Brain pericyte (primary cell): ENCODE results near the gene ACTR3.
"Not testable (repeated sequence)": the region's sequence is repeated elsewhere in the genome, so short reads cannot be mapped to it uniquely, and the experiment has no call there.

ENCODE experiments used
- DNase-seq: peaks from one replicate; pipeline ENCODE4 v3.0.0-alpha.2; 2012; ENCODE audit warnings: low read depth, low spot score

Gene ACTR3

DNA sequence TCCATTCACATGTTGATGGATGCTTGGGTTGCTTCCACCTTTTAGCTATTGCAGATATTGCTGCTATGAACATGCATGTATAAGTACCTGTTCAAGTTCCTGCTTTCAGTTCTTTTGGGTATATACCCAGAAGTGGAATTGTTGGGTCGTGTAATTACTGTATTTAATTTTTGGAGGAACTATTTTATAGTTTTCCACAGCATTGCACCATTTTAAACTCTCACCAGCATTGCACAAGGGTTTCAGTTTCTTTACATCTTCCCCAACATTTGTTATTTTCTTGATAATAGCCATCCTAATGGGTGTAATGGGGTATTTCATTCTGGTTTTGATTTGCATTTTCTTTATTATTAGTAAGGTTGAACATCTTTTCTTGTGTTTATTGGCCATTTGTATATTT lies 16.0 kb downstream of the ACTR3 start:
- DNase-seq: no peak

DNA sequence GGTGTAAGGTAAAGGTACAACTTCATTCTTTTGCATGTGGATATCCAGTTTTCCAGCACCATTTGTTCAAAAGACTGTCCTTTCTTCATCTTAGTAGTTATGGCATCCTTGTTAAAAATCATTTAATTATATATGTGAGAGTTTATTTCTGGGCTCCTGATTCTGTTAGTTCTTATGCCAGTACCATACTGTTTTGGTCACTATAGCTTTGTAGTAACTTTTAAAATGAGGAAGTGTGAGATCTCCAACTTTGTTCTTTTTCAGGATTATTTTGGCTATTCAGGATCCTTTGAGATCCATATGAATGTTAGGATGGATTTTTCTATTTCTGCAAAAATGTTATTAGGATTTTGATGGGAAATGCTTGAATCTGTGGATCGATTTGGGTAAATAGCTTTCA lies 16.8 kb downstream of the ACTR3 start:
- DNase-seq: no peak

DNA sequence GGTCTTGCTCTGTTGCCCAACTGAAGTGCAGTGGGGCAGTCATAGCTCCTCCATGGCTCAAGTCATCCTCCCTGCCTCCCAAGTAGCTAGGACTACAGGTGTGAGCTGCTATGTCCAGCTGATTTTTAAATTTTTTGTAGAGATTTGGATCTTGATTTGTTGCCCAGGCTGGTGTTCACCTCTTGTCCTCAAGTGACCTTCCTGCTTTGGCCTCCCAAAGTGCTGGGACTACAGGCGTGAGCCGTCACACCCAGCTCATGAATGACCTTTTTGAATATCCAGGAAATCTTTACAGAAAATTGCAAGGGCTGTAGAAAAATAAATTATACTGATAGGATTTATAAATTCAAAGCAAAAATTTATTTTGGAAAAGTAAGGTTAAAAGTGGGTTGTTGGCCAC lies 17.4 kb downstream of the ACTR3 start:
- DNase-seq: no peak

- no peak for DNase-seq
Measured at GRCh38 chr2:113910110-113910717, 20.3 kb downstream of the ACTR3 start.

DNA sequence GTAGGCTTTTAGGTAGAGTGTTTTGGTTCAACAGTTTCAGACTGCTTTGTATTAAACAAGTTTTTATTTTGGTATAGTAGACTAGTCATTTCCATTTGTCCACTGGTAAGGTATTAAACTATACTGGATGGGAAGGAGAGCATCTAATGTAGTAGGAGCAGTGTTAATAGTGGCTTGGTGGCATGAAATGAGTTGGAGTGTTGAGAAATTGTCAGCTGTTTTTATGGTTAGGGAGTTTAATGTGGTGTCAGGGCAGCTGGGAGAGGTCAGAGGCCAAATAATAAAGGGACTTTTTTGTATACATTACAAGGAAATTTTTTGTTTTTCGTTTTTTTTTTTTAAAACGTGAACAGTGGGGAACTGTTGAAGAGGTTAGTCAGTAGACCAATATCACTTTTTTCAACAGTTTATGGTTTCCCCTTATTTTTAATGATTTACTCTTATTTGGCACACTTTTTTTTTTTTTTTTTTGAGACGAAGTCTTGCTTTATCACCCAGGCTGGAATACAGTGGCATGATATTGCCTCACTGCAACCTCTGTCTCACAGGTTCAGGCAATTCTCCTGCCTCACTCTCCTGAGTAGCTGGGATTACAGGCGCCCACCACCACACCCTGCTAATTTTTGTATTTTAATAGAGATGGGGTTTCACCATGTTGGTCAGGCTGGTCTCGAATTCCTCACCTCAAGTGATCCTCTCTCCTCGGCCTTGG lies 21.2 kb downstream of the ACTR3 start:
- DNase-seq: no peak

- DNase-seq: no peak
Measured at GRCh38 chr2:113915082-113915819, 25.4 kb downstream of the ACTR3 start.

DNA sequence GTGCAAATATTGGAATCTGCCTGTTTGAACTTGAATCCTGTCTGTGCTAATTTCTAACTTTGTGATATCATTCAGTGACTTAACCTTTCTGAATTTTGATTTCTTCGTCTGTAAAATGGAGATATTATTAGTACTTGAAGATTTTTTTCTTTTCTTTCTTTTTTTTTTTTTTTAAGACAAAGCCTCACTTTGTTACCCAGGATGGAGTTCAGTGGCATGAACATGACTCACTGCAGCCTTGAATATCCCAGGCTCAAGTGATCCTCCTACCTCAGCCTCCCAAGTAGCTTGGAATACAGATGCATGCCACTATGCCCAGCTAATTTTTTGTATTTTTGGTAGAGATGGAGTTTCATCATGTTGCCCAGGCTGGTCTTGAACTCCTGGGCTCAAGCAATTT lies 28.3 kb downstream of the ACTR3 start:
- no peak for DNase-seq

DNA sequence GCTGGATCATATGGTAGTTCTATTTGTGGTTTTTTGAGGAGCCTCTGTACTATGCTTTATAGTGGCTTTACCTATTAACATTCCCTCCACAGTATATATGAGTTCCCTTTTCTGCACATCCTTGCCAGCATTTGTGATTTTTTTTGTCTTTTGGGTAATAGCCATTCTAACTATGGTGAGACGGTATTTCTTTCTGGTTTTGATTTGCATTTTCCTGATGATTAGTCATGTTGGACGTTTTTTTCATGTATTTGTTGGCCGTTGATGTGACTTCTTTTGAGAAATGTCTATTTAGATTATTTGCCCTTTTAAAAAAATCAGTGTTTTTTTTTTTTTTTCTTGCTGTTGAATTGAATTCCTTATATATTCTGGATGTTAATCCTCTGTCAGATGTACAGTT lies 31.1 kb downstream of the ACTR3 start:
- DNase-seq: no peak

- no peak for DNase-seq
Measured at GRCh38 chr2:113922335-113922734, 32.4 kb downstream of the ACTR3 start.

- DNase-seq: no peak
Measured at GRCh38 chr2:113922784-113923183, 32.9 kb downstream of the ACTR3 start.

DNA sequence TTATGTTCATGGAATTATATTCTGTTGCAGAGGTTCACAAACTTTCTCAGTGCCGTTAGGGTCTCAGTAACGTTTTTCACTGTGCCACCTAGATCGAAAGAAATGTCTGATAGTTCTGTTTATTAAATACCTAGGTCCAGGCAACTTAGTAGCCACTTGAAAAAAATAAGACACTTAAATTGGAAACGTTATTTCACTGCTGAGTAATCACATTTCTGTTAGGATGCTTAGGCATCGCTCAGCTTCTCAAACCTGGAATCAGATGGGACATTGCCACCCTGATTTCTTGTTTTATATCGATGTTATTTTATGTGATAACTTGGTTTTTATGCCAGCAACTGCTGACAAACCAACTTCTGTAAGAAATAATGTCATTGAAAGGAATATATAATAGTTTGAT lies 36.0 kb downstream of the ACTR3 start:
- DNase-seq: no peak

- DNase-seq: no peak
Measured at GRCh38 chr2:113926314-113926713, 36.4 kb downstream of the ACTR3 start.

DNA sequence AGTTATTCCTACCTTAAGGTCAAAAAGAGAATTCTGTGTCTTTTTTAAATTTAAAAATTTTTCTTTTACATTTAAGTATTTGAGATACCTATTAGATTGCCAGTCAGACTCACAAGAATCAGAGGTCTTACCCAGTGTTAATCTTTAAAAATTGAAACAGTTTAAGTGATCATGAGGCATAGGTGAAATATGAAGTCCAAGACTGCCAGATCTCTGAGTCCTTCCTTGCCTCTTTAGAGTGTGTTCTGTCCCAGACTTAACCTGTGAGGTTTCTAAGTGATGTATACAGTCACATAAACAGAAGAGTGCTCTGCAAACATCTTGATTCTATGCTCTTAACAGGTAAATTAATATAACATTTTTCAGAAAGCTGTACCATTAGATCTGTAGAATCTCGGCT lies 40.6 kb downstream of the ACTR3 start:
- DNase-seq: no peak

- DNase-seq: no peak
Measured at GRCh38 chr2:113937501-113937900, 47.6 kb downstream of the ACTR3 start.

GRCh38 chr2:113940891-113941290 lies 51.0 kb downstream of the ACTR3 start:
- DNase-seq: no peak

- DNase-seq: not testable (repeated sequence)
Measured at GRCh38 chr2:113945784-113946183, 55.9 kb downstream of the ACTR3 start.

DNA sequence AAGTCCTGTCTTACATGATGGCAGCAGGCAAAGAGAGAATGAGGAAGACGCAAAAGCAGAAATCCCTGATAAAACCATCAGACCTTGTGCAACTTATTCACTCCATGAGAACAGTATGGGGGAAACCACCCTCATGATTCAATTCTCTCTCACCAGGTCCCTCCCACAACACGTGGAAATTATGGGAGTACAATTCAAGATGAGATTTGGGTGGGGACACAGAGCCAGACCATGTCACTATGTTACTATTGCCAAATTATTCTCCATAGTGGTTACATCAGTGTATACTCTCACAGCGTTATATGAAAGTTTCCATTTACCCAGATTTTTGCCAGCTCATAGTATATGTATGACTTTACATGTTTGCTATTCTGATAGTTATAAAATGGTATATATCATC lies 61.0 kb downstream of the ACTR3 start:
- not testable (repeated sequence) for DNase-seq

DNA sequence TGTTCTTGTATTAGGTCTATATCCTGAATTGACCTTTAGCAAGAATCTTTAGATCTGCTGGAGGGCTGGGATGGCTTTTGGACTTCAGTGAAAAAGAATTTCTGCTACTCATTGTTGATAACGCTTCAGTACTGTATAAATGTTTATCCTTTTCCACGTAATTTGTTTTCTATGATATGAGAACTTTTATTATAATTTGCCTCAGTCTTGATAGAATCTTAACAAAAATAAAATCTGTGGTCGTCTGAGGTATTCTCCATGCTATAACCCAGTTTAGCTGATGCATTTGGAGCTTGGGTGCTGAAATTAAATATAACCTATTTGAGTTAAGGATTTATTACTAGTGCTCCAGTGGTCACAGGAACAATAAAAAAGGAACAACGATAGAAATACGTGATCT lies 71.1 kb downstream of the ACTR3 start:
- no peak for DNase-seq

GRCh38 chr2:113962692-113963480 lies 73.0 kb downstream of the ACTR3 start:
- no peak for DNase-seq

GRCh38 chr2:113963965-113964364 lies 74.1 kb downstream of the ACTR3 start:
- no peak for DNase-seq

DNA sequence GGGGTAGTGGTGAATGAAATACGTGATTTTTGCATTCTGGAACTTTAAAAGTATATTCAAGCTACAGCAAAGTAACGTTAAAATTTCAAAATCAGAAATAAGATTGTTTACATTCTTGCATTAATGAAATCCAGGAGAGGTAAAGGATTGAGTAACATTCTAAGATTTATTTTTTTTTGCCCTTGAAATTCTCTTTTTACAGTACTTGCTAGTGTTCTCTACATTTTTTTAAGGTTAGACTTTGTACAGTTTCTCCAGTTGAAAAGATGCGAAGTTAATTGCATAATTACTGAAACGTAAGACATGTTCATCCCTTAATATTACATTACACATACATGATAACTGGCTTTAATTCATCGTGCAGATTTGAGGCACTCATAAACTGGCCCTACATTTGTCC lies 74.5 kb downstream of the ACTR3 start:
- no peak for DNase-seq

DNA sequence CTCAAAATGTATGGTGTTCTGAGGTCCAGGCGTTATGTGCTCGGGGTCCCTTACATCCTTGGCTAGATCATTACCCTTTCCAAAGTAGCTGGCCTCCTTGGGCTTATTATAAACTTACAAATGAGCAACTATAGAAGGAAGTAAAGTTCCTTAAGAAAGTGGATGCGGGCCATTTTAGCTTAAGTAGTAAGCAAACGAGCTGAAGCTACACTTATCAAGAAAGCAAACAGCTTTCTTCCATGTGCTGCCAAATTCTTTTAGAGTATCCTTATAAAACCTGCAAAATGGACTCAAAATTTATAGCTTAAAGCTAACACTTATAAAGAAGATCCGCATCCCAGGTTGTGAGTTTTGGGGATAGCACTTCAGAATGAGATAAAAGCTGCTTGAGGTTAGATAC lies 75.3 kb downstream of the ACTR3 start:
- no peak for DNase-seq
